HAP-1 (cell line): ENCODE measurements around the gene NUP214.

ENCODE experiments used
- DNase-seq, 2 experiments: peaks; one replicate each; pipeline ENCODE4 v3.0.0-alpha.2; 2016 to 2020; ENCODE audit warnings: low spot score in 2 of 2
- H3K27me3 ChIP-seq: fragments of 250-450 bp; sonication (Bioruptor Pico); 2 replicates; pipeline ENCODE4 v1.5.1; 2020; ENCODE audit warnings: low read depth, mild to moderate bottlenecking, moderate library complexity
- H3K36me3 ChIP-seq: fragments of 250-450 bp; sonication (Bioruptor Pico); replicated peaks from 2 replicates; pipeline ENCODE4 v1.5.1; 2020; ENCODE audit warnings: mild to moderate bottlenecking
- H3K4me1 ChIP-seq: fragments of 250-450 bp; sonication (Bioruptor Pico); 2 replicates; pipeline ENCODE4 v1.5.1; 2020; ENCODE audit warnings: mild to moderate bottlenecking
- H3K4me3 ChIP-seq: fragments of 250-450 bp; sonication (Bioruptor Pico); 2 replicates; pipeline ENCODE4 v1.5.1; 2020; ENCODE audit warnings: mild to moderate bottlenecking, moderate library complexity
- H3K9me3 ChIP-seq: fragments of 250-450 bp; sonication (Bioruptor Pico); 2 replicates; pipeline ENCODE4 v1.5.1; 2020; ENCODE audit warnings: mild to moderate bottlenecking, moderate library complexity
- in situ Hi-C: fragments of 300-500 bp; cut with MboI; formaldehyde crosslinking; loops from 3 replicates; pipeline ENCODE4 v1.14.3; 2020; ENCODE audit warnings: low sequenced_read_pairs, inconsistent platforms, mixed read lengths

NUP214 gene

GRCh38 chr9:131277910-131278701 is 152.7 kb downstream of the NUP214 start:
- H3K4me1 ChIP-seq, result peaks cover 11% of the 10 kb centered on the region
- peaks cover 4% of the 10 kb centered on the region; the same call in 1 of the 2 replicates for H3K27me3 ChIP-seq
- DNase-seq, result peak; percentile 92 to 94
- H3K4me3 ChIP-seq, result peak overlapping the region; percentile 15
- in situ Hi-C loops, result no loop called here
- H3K36me3 ChIP-seq, result peaks cover 6% of the 10 kb centered on the region
- no peaks in the 10 kb centered on the region for H3K9me3 ChIP-seq

- DNase-seq, result no peak
- no peak overlapping the region for H3K4me3 ChIP-seq
- H3K4me1 ChIP-seq, result peaks cover 10% of the 10 kb centered on the region
- in situ Hi-C loops, result no loop called here
- H3K27me3 ChIP-seq, result peaks cover 7% of the 10 kb centered on the region; the same call in 1 of the 2 replicates
- H3K36me3 ChIP-seq, result peaks cover 6% of the 10 kb centered on the region
- no peaks in the 10 kb centered on the region for H3K9me3 ChIP-seq
Measured at GRCh38 chr9:131278702-131279111, 153.3 kb downstream of the NUP214 start.

GRCh38 chr9:131279196-131279862 is 153.9 kb downstream of the NUP214 start:
- Histone ChIP-seq H3K4me1 (peaks cover 7% of the 10 kb centered on the region), H3K4me3 (no peak overlapping the region), H3K27me3 (peaks cover 7% of the 10 kb centered on the region; the same call in 1 of the 2 replicates), H3K9me3 (no peaks in the 10 kb centered on the region), H3K36me3 (peaks cover 6% of the 10 kb centered on the region)
- no peak for DNase-seq
- in situ Hi-C loops, result no loop called here

- Histone ChIP-seq H3K4me1 (peaks cover 6% of the 10 kb centered on the region), H3K36me3 (peaks cover 2% of the 10 kb centered on the region), H3K4me3 (no peak overlapping the region), H3K27me3 (peaks cover 7% of the 10 kb centered on the region; the same call in 1 of the 2 replicates), H3K9me3 (no peaks in the 10 kb centered on the region)
- in situ Hi-C loops, result no loop called here
- no peak for DNase-seq
Measured at GRCh38 chr9:131279863-131280570, 154.6 kb downstream of the NUP214 start.

- DNase-seq, result no peak
- in situ Hi-C loops, result no loop called here
- H3K4me1 ChIP-seq, result peaks cover 5% of the 10 kb centered on the region
- H3K9me3 ChIP-seq, result no peaks in the 10 kb centered on the region
- H3K36me3 ChIP-seq, result no peaks in the 10 kb centered on the region
- H3K4me3 ChIP-seq, result no peak overlapping the region
- peaks cover 7% of the 10 kb centered on the region; the same call in 1 of the 2 replicates for H3K27me3 ChIP-seq
Measured at GRCh38 chr9:131280660-131281059, 155.3 kb downstream of the NUP214 start.

GRCh38 chr9:131281119-131281965 is 156.0 kb downstream of the NUP214 start:
- Histone ChIP-seq H3K36me3 (no peaks in the 10 kb centered on the region), H3K9me3 (no peaks in the 10 kb centered on the region), H3K4me1 (no peaks in the 10 kb centered on the region), H3K27me3 (peaks cover 7% of the 10 kb centered on the region; the same call in 1 of the 2 replicates), H3K4me3 (no peak overlapping the region)
- in situ Hi-C loops, result no loop called here
- DNase-seq, result no peak

GRCh38 chr9:131282175-131282574 is 156.8 kb downstream of the NUP214 start:
- Histone ChIP-seq H3K27me3 (peaks cover 7% of the 10 kb centered on the region; the same call in 1 of the 2 replicates), H3K9me3 (no peaks in the 10 kb centered on the region), H3K4me3 (no peak overlapping the region), H3K4me1 (no peaks in the 10 kb centered on the region), H3K36me3 (no peaks in the 10 kb centered on the region)
- in situ Hi-C loops, result no loop called here
- no peak for DNase-seq

- no peaks in the 10 kb centered on the region for H3K36me3 ChIP-seq
- H3K4me1 ChIP-seq, result no peaks in the 10 kb centered on the region
- no peaks in the 10 kb centered on the region for H3K9me3 ChIP-seq
- peak; percentile 36 to 60 for DNase-seq
- in situ Hi-C loops, result no loop called here
- H3K4me3 ChIP-seq, result peak overlapping the region; percentile 11
- peaks cover 7% of the 10 kb centered on the region; the same call in 1 of the 2 replicates for H3K27me3 ChIP-seq
Measured at GRCh38 chr9:131282688-131283422, 157.5 kb downstream of the NUP214 start.
